T-helper 2 cell treated with Interferon-gamma antibody and Interleukin-4, amounts not matched to agents 100 ng/mL and 5 ng/mL, for 36 hours (primary cell): ENCODE results near the gene CLCN4. TPM values are rescaled to one million over a fixed set of nuclear protein-coding genes. Genes with fewer than 3 reads are reported as not detected.

Experiments
- intact Hi-C: fragments of 100-400 bp; cut with micrococcal nuclease; formaldehyde crosslinking; loops from one replicate; pipeline ENCODE4 v1.15.1; 2023
- total RNA-seq: library from RNA; stranded (reverse); gene quantifications from 2 replicates; pipeline ENCODE4 v1.2.3, GENCODE V29; 2022

Gene CLCN4
- total RNA-seq, 1 donor from 2014 or later = 0.05 TPM

DNA sequence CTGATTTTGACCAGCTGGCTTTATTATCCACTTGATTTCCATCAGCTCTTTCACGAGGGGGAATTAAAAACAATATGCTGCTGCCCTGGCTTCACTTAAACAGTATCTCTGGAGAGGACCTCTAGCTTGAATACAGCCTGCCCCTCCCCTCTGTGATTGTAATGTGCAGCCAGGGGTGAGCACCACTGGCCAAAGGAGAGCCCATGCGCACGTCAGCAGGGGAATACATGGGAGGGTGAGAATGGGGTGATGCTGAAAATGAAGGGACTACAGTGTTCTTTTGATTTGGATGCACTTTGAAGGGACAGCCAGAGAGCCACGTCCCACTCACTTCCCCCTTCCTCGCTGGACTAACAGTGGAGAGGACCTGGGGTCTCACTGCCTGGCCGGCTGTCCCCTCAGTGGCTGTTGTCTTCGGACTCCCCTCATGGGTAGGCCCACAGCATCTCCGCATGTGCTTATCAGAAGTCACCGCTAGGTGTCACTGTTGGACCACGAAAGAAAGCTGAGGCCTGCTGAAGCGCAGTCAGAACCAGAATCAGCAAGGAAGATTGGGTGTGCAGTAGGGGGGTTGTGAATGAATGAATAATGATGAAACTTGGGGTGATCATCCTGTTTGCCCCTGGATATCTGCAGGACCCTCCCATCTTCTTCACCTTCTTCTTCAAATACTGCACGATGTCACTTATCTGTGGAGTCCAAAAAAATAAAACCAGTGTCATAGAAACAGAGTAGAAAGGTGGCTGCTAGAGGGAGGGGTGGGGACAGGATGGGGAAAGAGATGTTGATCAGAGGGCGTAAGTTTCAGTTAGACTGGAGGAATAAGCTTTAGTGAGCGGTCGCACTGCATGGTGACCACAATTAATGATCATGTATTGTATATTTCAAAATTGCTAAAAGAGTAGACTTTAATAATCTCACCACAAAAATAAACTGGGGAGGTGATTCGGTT is 32.8 kb downstream of the CLCN4 start:
- intact Hi-C loops = loop anchor here (1.0 to 5.0 kb wide), 4 partner anchors 408 to 949 kb away; no protein-coding TSS in a partner anchor

GRCh38 chrX:10190367-10190766 is 33.6 kb downstream of the CLCN4 start:
- intact Hi-C loops = loop anchor here (5.0 kb wide), 1 partner anchor 407 kb away; no protein-coding TSS in a partner anchor

- intact Hi-C loops = loop anchor here (5.0 kb wide), 1 partner anchor 404 kb away; no protein-coding TSS in a partner anchor
Observed at GRCh38 chrX:10193587-10193986, 36.8 kb downstream of the CLCN4 start.

GRCh38 chrX:10195425-10195824 is 38.6 kb downstream of the CLCN4 start:
- intact Hi-C loops = no loop called here

GRCh38 chrX:10195947-10196346 is 39.2 kb downstream of the CLCN4 start:
- intact Hi-C loops = no loop called here

DNA sequence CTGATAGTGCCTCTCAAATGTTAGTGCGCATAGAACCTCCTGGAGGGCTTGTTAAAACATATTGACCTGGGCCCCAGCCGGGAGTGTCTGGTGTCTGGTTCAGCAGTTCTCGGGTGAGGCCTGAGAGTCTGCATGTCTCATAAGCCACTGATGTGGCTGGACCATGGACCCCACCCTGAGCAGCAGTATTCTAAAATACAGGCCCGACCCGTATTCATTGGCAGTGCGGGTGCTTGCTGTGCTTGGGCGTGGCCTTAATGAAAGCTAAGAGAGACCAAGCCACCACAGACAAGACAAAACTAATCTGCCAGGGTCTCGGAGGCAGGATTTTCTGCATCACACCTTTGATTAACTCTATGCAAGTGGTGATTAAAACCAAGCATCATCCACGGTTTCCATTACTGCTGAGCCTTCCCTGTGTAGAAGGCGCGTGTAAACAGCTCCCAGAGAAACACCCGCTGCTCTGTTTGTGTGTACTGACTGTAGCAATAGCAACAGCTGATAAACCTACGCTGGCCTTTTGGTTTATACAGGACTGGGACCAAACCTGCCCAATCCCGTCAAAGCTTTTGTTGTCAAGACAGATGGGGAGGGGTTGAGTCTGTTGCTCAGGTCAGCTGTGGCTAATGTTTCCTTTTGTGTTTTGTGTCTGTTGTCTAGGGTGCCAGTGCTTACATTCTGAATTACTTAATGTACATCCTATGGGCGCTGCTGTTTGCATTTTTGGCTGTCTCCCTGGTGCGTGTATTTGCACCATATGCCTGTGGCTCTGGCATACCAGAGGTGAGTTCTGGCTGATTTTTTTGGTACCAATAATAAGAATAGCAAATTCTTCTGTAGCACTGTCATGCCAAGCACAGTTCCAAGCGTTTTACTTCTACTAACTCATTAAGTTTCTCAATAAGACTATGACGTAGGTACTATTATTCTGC is 40.8 kb downstream of the CLCN4 start:
- intact Hi-C loops = no loop called here

GRCh38 chrX:10198254-10198653 is 41.5 kb downstream of the CLCN4 start:
- intact Hi-C loops = no loop called here

- intact Hi-C loops = no loop called here
Observed at GRCh38 chrX:10199212-10199611, 42.4 kb downstream of the CLCN4 start.

DNA sequence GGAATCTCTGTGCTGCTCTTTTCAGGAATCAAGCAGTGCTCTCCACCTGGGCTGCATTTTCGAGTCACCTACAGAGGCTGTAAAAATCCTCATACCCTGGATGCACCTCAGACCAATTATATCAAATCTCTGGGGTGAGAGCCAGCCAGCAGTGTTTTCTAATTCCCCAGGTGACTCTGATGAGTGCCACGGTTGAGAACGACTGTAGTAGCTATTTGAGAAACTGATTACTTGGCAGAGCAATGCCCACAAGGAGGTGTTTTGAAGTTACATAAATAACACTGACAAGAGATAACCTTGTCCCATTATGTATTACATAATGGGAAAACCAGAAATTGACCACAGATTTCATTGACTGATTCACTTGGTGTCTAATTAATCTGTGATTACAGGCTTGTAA is 46.8 kb downstream of the CLCN4 start:
- intact Hi-C loops = no loop called here

DNA sequence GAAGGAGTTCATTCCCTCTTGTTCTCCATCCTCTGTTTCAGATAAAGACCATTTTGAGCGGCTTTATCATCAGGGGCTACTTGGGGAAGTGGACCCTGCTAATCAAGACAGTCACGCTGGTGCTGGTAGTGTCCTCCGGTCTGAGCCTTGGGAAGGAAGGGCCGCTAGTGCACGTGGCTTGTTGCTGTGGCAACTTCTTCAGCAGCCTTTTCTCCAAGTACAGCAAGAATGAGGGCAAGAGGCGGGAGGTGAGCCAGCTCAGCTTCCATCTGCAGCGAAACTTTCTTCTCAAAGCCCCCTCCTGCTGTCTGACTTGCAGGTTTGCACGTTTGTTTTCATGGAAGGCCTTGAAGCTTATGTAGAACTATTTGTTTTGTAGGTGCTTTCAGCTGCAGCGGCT is 49.5 kb downstream of the CLCN4 start:
- intact Hi-C loops = no loop called here

DNA sequence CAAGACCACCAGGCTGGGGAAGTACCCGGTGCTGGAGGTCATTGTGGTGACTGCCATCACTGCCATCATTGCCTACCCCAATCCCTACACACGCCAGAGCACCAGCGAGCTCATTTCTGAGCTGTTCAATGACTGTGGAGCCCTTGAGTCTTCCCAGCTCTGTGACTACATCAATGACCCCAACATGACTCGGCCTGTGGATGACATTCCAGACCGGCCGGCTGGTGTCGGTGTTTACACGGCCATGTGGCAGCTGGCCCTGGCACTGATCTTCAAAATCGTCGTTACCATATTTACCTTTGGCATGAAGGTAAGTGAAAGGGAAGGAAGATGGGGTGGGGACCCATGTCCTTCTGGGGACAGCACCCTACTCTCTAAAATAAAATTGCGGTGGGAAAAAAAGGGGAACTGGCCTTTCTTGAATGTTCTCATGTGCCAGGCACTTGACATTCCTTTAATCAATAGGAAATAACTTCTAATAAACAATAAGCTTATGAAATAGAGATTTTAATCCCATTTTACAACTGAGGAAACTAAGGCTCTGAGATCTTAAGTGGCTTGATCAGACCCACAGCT is 51.6 kb downstream of the CLCN4 start:
- intact Hi-C loops = no loop called here

- intact Hi-C loops = no loop called here
Observed at GRCh38 chrX:10208953-10209352, 52.2 kb downstream of the CLCN4 start.

DNA sequence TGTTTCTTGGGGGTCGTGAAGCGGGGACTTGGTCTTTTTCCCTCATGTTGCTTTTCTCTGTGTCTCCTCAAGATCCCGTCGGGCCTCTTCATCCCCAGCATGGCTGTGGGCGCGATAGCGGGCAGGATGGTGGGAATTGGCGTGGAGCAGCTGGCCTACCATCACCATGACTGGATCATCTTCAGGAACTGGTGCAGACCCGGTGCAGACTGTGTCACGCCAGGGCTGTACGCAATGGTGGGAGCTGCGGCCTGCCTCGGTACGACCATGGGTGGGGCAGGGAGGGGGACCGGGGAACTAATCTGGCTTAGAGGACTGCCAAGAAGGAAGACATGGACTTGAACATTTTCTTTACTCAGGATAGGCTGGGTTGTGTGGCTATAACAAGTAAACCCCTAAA is 55.6 kb downstream of the CLCN4 start:
- intact Hi-C loops = no loop called here

- intact Hi-C loops = no loop called here
Observed at GRCh38 chrX:10213716-10214115, 56.9 kb downstream of the CLCN4 start.

- intact Hi-C loops = no loop called here
Observed at GRCh38 chrX:10216208-10216607, 59.4 kb downstream of the CLCN4 start.

GRCh38 chrX:10217198-10217597 is 60.4 kb downstream of the CLCN4 start:
- intact Hi-C loops = no loop called here

- intact Hi-C loops = no loop called here
Observed at GRCh38 chrX:10221651-10222050, 64.9 kb downstream of the CLCN4 start.

DNA sequence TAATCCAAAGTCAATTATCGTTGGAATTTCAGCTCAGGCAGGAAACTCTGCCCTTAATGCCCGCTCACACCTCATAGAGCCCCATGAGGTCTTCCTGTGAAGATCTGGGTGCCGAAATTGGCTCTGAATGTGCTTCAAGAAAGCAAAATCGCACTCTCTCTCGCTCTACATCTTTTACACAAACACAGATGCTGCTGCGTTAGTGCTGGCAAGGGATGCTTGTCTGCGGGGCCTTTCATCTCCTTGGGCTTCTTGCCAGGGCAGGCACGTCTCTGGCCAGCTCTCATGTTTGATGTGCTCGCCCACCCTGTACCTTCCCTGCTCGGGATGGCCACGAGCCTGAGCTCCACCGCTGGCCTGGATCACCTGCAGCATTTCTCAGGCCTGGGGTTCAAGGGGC is 66.5 kb downstream of the CLCN4 start:
- intact Hi-C loops = no loop called here

DNA sequence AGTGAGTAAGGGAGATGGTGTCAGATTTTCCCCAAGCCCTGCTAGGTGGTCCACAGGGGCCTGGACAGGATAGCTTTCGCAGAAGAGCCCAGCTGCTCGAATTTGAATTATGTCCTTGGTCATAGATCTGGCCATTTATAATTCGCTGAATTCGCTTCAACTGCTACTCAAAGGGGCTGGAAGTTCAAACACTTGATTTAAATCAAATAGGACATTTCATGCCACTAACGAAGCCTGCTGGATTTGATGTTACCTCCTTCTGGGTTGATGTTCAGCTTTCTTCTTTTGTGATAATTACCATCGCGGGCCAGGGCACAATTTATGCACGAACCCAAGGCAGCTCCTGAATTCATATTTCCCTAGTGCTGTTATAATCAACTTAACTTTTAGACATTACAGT is 67.0 kb downstream of the CLCN4 start:
- intact Hi-C loops = no loop called here

- intact Hi-C loops = no loop called here
Observed at GRCh38 chrX:10230222-10230621, 73.4 kb downstream of the CLCN4 start.

- intact Hi-C loops = no loop called here
Observed at GRCh38 chrX:10231461-10231860, 74.7 kb downstream of the CLCN4 start.

- intact Hi-C loops = no loop called here
Observed at GRCh38 chrX:10233173-10233572, 76.4 kb downstream of the CLCN4 start.
